Thyroid gland (tissue), 4 donors: ENCODE data around the gene SLC8A1.

Source experiments
- CTCF ChIP-seq, 6 experiments: fragments of 200-600 bp in 3 of 6; fragments of 450-650 bp in 3 of 6; sonication (generic) in 3 of 6; IDR thresholded peaks; one replicate each; pipeline ENCODE4 v1.5.1; 2016 to 2019; ENCODE audit warnings: antibody characterized with exemption in 6 of 6, mild to moderate bottlenecking in 2 of 6, inconsistent platforms in 1 of 6, moderate library complexity in 1 of 6
- POLR2A ChIP-seq, 2 donors: fragments of 450-650 bp; IDR thresholded peaks; one replicate each; pipeline ENCODE4 v1.6.1; 2017; ENCODE audit warnings: antibody characterized with exemption in 2 of 2, mild to moderate bottlenecking in 2 of 2, moderate library complexity in 1 of 2

GRCh38 chr2:40213619-40214018 lies 238.3 kb downstream of the SLC8A1 start:
- TF ChIP-seq CTCF (IDR thresholded peaks at IDR 0.05) = no peak
- TF ChIP-seq POLR2A (IDR thresholded peaks at IDR 0.05) = no peak
